Activated T-cell treated with anti-CD3 and anti-CD28 coated beads, Interleukin-2, amount 50 U/mL, for 72 hours (primary cell): Measurements from ENCODE around the gene SLC8A2. TPM values are rescaled to one million over a fixed set of nuclear protein-coding genes. Genes with fewer than 3 reads are reported as not detected.
"Not testable (repeated sequence)": the region's sequence is repeated elsewhere in the genome, so short reads cannot be mapped to it uniquely, and the experiment has no call there.

ENCODE experiments used
- ATAC-seq, 2 donors: fragments of 150-1000 bp; cut with Tn5 transposase; replicated peaks in 1 of 2; 2 replicates each; pipeline ENCODE4 v1.10.0; 2021; ENCODE audit warnings: moderate library complexity in 2 of 2, mild to moderate bottlenecking in 1 of 2
- DNase-seq, 2 donors: peaks; one replicate each; pipeline ENCODE4 v3.0.0; 2021 to 2022; ENCODE audit warnings: mixed read lengths in 1 of 2
- H3K27ac Mint-ChIP-seq: one replicate; pipeline ENCODE4 v1.8.0; 2022; ENCODE audit warnings: mild to moderate bottlenecking, moderate library complexity, mixed read lengths
- H3K27me3 Mint-ChIP-seq: one replicate; pipeline ENCODE4 v1.8.0; 2022; ENCODE audit warnings: low read depth, mixed read lengths
- H3K36me3 Mint-ChIP-seq, 2 donors: one replicate each; pipeline ENCODE4 v1.8.0; 2022; ENCODE audit warnings: mixed read lengths in 2 of 2, mild to moderate bottlenecking in 1 of 2; ENCODE audit not compliant: insufficient read depth in 2 of 2
- H3K4me1 Mint-ChIP-seq: one replicate; pipeline ENCODE4 v1.8.0; 2022; ENCODE audit warnings: low read depth, mixed read lengths
- H3K4me3 Mint-ChIP-seq, 2 donors: one replicate each; pipeline ENCODE4 v1.8.0; 2022; ENCODE audit warnings: mild to moderate bottlenecking in 2 of 2, mixed read lengths in 2 of 2, moderate library complexity in 2 of 2
- H3K9me3 Mint-ChIP-seq, 2 donors: one replicate each; pipeline ENCODE4 v1.8.0; 2022; ENCODE audit warnings: mixed read lengths in 2 of 2
- total RNA-seq, 2 donors: library from RNA; stranded (reverse); gene quantifications; one replicate each; pipeline ENCODE4 v1.2.3, GENCODE V29; 2022

SLC8A2 gene
- total RNA-seq, 2 donors from 2014 or later, result 0.17 to 0.97 TPM

GRCh38 chr19:47389150-47389556, 82.5 kb downstream of the SLC8A2 start:
- no peak overlapping the region for H3K4me3 Mint-ChIP-seq
- no peak for ATAC-seq

GRCh38 chr19:47388721-47389120, 83.0 kb downstream of the SLC8A2 start:
- H3K4me1 Mint-ChIP-seq, DNase-seq, H3K4me3 Mint-ChIP-seq, ATAC-seq, H3K9me3 Mint-ChIP-seq, H3K27me3 Mint-ChIP-seq, H3K36me3 Mint-ChIP-seq, H3K27ac Mint-ChIP-seq: not testable (repeated sequence)

More at GRCh38 chr19:47389150-47389556, 82.5 kb downstream of the SLC8A2 start:
- no peaks in the 10 kb centered on the region for H3K36me3 Mint-ChIP-seq
- H3K27ac Mint-ChIP-seq, result no peak overlapping the region
- H3K4me1 Mint-ChIP-seq, result peaks cover 6% of the 10 kb centered on the region
- H3K9me3 Mint-ChIP-seq, result no peaks in the 10 kb centered on the region
- no peak for DNase-seq
- peaks cover 6% of the 10 kb centered on the region for H3K27me3 Mint-ChIP-seq

- H3K36me3 Mint-ChIP-seq, DNase-seq, H3K27ac Mint-ChIP-seq, H3K9me3 Mint-ChIP-seq, H3K27me3 Mint-ChIP-seq, H3K4me3 Mint-ChIP-seq, ATAC-seq: not testable (repeated sequence)
- H3K4me1 Mint-ChIP-seq, result peaks cover 15% of the 10 kb centered on the region
Measured at GRCh38 chr19:47387623-47388022, 84.1 kb downstream of the SLC8A2 start.

GRCh38 chr19:47386582-47386981, 85.1 kb downstream of the SLC8A2 start:
- not testable (repeated sequence) for DNase-seq, ATAC-seq

GRCh38 chr19:47384533-47384932, 87.2 kb downstream of the SLC8A2 start:
- not testable (repeated sequence) for H3K9me3 Mint-ChIP-seq, H3K27me3 Mint-ChIP-seq, DNase-seq, H3K27ac Mint-ChIP-seq, ATAC-seq, H3K4me3 Mint-ChIP-seq
- Mint-ChIP-seq H3K4me1 (peaks cover 14% of the 10 kb centered on the region), H3K36me3 (peaks cover 4 to 13% of the 10 kb centered on the region in 2 donors)

More at GRCh38 chr19:47386582-47386981, 85.1 kb downstream of the SLC8A2 start:
- not testable (repeated sequence) for H3K36me3 Mint-ChIP-seq, H3K27ac Mint-ChIP-seq, H3K27me3 Mint-ChIP-seq, H3K4me3 Mint-ChIP-seq, H3K9me3 Mint-ChIP-seq
- H3K4me1 Mint-ChIP-seq, result peaks cover 16% of the 10 kb centered on the region

GRCh38 chr19:47383890-47384289, 87.8 kb downstream of the SLC8A2 start:
- not testable (repeated sequence) for H3K4me3 Mint-ChIP-seq, H3K27ac Mint-ChIP-seq, ATAC-seq, DNase-seq, H3K27me3 Mint-ChIP-seq, H3K9me3 Mint-ChIP-seq
- Mint-ChIP-seq H3K4me1 (peaks cover 14% of the 10 kb centered on the region), H3K36me3 (peaks cover 4 to 13% of the 10 kb centered on the region in 2 donors)

- no peaks in the 10 kb centered on the region for H3K27me3 Mint-ChIP-seq
- peaks cover 4 to 13% of the 10 kb centered on the region in 2 donors for H3K36me3 Mint-ChIP-seq
- H3K27ac Mint-ChIP-seq, result no peak overlapping the region
- peak in 1 of 2 donors; percentile 10 for DNase-seq
- no peaks in the 10 kb centered on the region for H3K9me3 Mint-ChIP-seq
- H3K4me1 Mint-ChIP-seq, result peaks cover 14% of the 10 kb centered on the region
- peak in 1 of 2 donors; percentile 48 for ATAC-seq
- H3K4me3 Mint-ChIP-seq, result no peak overlapping the region
Measured at GRCh38 chr19:47381653-47382279, 89.9 kb downstream of the SLC8A2 start.

- no peak overlapping the region for H3K27ac Mint-ChIP-seq
- no peak overlapping the region for H3K4me3 Mint-ChIP-seq
- ATAC-seq, result no peak
Measured at GRCh38 chr19:47381121-47381520, 90.6 kb downstream of the SLC8A2 start.

GRCh38 chr19:47380559-47380958, 91.1 kb downstream of the SLC8A2 start:
- DNase-seq, result no peak
- H3K27ac Mint-ChIP-seq, result no peak overlapping the region
- no peak for ATAC-seq
- H3K36me3 Mint-ChIP-seq, result peaks cover 4 to 13% of the 10 kb centered on the region in 2 donors
- no peaks in the 10 kb centered on the region for H3K9me3 Mint-ChIP-seq
- no peaks in the 10 kb centered on the region for H3K27me3 Mint-ChIP-seq
- no peak overlapping the region for H3K4me3 Mint-ChIP-seq
- peaks cover 14% of the 10 kb centered on the region for H3K4me1 Mint-ChIP-seq

More at GRCh38 chr19:47381121-47381520, 90.6 kb downstream of the SLC8A2 start:
- H3K4me1 Mint-ChIP-seq, result peaks cover 14% of the 10 kb centered on the region
- no peaks in the 10 kb centered on the region for H3K27me3 Mint-ChIP-seq
- H3K9me3 Mint-ChIP-seq, result no peaks in the 10 kb centered on the region
- H3K36me3 Mint-ChIP-seq, result peaks cover 4 to 13% of the 10 kb centered on the region in 2 donors
- no peak for DNase-seq

- Mint-ChIP-seq H3K4me1 (peaks cover 14% of the 10 kb centered on the region), H3K9me3 (no peaks in the 10 kb centered on the region)
Measured at GRCh38 chr19:47379381-47379938, 92.2 kb downstream of the SLC8A2 start.

GRCh38 chr19:47378246-47378645, 93.4 kb downstream of the SLC8A2 start:
- Mint-ChIP-seq H3K4me3 (no peak overlapping the region), H3K27me3 (no peaks in the 10 kb centered on the region), H3K9me3 (no peaks in the 10 kb centered on the region), H3K27ac (no peak overlapping the region), H3K4me1 (peaks cover 10% of the 10 kb centered on the region), H3K36me3 (peaks cover 4 to 13% of the 10 kb centered on the region in 2 donors)
- no peak for ATAC-seq
- DNase-seq, result no peak

More at GRCh38 chr19:47379381-47379938, 92.2 kb downstream of the SLC8A2 start:
- Mint-ChIP-seq H3K4me3 (no peak overlapping the region), H3K27me3 (no peaks in the 10 kb centered on the region), H3K36me3 (peaks cover 4 to 13% of the 10 kb centered on the region in 2 donors), H3K27ac (no peak overlapping the region)
- no peak for ATAC-seq
- no peak for DNase-seq
